SK-N-SH treated with all-trans-retinoic acid at 6 μM for 48 hours (cell line): ENCODE measurements around the gene EXOC1L.

Experiments used
- ARNTL ChIP-seq: fragments of 450-650 bp; formaldehyde crosslinking; IDR thresholded peaks from 2 replicates; pipeline ENCODE4 v1.5.0; 2020; ENCODE audit warnings: low read depth, mild to moderate bottlenecking, moderate library complexity, borderline replicate concordance
- BACH2 ChIP-seq: fragments of 250-450 bp; sonication (Bioruptor Pico); IDR thresholded peaks from 2 replicates; pipeline ENCODE4 v1.9.0; 2021; ENCODE audit warnings: mild to moderate bottlenecking, borderline replicate concordance
- CSDC2 ChIP-seq: fragments of 250-450 bp; sonication (Bioruptor Pico); IDR thresholded peaks from 2 replicates; pipeline ENCODE4 v1.5.0; 2020; ENCODE audit warnings: mild to moderate bottlenecking, moderate library complexity
- ESRRG ChIP-seq: fragments of 250-450 bp; sonication (Bioruptor Pico); IDR thresholded peaks from 2 replicates; pipeline ENCODE4 v1.6.1; 2021; ENCODE audit warnings: mild to moderate bottlenecking
- OSR1 ChIP-seq: fragments of 250-450 bp; sonication (Bioruptor Pico); IDR thresholded peaks from 2 replicates; pipeline ENCODE4 v1.8.0; 2022; ENCODE audit warnings: moderate library complexity, mild to moderate bottlenecking, inconsistent platforms
- PPARA ChIP-seq: fragments of 250-450 bp; sonication (Bioruptor Pico); IDR thresholded peaks from 2 replicates; pipeline ENCODE4 v1.5.0; 2020; ENCODE audit warnings: mild to moderate bottlenecking, borderline replicate concordance
- RARB ChIP-seq: fragments of 250-450 bp; sonication (Bioruptor Pico); IDR thresholded peaks from 2 replicates; pipeline ENCODE4 v1.8.0; 2021; ENCODE audit warnings: mild to moderate bottlenecking, moderate library complexity
- ZC3H10 ChIP-seq: fragments of 250-450 bp; sonication (Bioruptor Pico); IDR thresholded peaks from 2 replicates; pipeline ENCODE4 v1.5.1; 2021; ENCODE audit warnings: mild to moderate bottlenecking, moderate library complexity
- ZFP3 ChIP-seq: fragments of 250-450 bp; sonication (Bioruptor Pico); IDR thresholded peaks from 2 replicates; pipeline ENCODE4 v1.5.0; 2020; ENCODE audit warnings: mild to moderate bottlenecking, moderate library complexity
- ZFP30 ChIP-seq: fragments of 450-650 bp; formaldehyde crosslinking; IDR thresholded peaks from 2 replicates; pipeline ENCODE4 v1.5.0; 2022; ENCODE audit warnings: mild to moderate bottlenecking, moderate library complexity
- ZNF8 ChIP-seq: fragments of 450-650 bp; formaldehyde crosslinking; IDR thresholded peaks from 2 replicates; pipeline ENCODE4 v1.5.0; 2020; ENCODE audit warnings: mild to moderate bottlenecking, moderate library complexity
- TF ChIP-seq, protein P1 (sequence below): fragments of 250-450 bp; sonication (Bioruptor Pico); IDR thresholded peaks from 2 replicates; pipeline ENCODE4 v1.5.0; 2020; ENCODE audit warnings: mild to moderate bottlenecking, moderate library complexity
- TF ChIP-seq, protein P2 (sequence below): fragments of 250-450 bp; sonication (Bioruptor Pico); IDR thresholded peaks from 2 replicates; pipeline ENCODE4 v1.5.1; 2020; ENCODE audit warnings: low read depth, mild to moderate bottlenecking, moderate library complexity
- TF ChIP-seq, protein P3 (sequence below): fragments of 250-450 bp; sonication (Bioruptor Pico); IDR thresholded peaks from 2 replicates; pipeline ENCODE4 v1.8.0; 2021; ENCODE audit warnings: low read depth, mild to moderate bottlenecking, moderate library complexity, borderline replicate concordance

DNA sequence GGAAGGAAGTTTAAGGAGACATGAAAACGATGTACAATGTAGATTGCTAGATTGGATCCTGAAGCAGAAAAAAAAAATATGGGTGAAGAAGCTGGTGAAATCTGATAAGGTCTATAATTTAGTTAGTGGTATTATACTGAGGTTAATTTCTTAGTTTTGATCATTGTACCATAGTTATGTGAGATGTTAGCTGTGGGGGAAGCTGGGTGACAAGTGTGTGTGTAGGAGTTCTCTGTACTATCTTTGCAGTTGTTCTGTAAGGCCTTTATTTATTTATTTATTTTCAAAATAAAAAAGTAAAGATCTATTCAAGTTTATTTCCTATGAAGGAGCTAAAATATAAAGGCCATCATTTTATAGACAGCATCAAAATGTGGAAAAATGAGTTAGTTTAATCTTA, 21.4 kb downstream of the EXOC1L start:
- TF ChIP-seq ZNF8 (CRISPR knock-in tag) (no peak), ARNTL (CRISPR knock-in tag) (no peak), PPARA (CRISPR knock-in tag) (no peak), OSR1 (CRISPR knock-in tag) (no peak), ZC3H10 (CRISPR knock-in tag) (no peak), ZFP30 (CRISPR knock-in tag) (no peak), ZFP3 (CRISPR knock-in tag) (peak; percentile 61; the same call in 1 of the 2 replicates), RARB (no peak), CSDC2 (CRISPR knock-in tag) (no peak), BACH2 (CRISPR knock-in tag) (no peak), ESRRG (CRISPR knock-in tag) (no peak)
- TF ChIP-seq, protein P1, sequence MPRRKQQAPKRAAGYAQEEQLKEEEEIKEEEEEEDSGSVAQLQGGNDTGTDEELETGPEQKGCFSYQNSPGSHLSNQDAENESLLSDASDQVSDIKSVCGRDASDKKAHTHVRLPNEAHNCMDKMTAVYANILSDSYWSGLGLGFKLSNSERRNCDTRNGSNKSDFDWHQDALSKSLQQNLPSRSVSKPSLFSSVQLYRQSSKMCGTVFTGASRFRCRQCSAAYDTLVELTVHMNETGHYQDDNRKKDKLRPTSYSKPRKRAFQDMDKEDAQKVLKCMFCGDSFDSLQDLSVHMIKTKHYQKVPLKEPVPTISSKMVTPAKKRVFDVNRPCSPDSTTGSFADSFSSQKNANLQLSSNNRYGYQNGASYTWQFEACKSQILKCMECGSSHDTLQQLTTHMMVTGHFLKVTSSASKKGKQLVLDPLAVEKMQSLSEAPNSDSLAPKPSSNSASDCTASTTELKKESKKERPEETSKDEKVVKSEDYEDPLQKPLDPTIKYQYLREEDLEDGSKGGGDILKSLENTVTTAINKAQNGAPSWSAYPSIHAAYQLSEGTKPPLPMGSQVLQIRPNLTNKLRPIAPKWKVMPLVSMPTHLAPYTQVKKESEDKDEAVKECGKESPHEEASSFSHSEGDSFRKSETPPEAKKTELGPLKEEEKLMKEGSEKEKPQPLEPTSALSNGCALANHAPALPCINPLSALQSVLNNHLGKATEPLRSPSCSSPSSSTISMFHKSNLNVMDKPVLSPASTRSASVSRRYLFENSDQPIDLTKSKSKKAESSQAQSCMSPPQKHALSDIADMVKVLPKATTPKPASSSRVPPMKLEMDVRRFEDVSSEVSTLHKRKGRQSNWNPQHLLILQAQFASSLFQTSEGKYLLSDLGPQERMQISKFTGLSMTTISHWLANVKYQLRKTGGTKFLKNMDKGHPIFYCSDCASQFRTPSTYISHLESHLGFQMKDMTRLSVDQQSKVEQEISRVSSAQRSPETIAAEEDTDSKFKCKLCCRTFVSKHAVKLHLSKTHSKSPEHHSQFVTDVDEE = no peak
- TF ChIP-seq, protein P2, sequence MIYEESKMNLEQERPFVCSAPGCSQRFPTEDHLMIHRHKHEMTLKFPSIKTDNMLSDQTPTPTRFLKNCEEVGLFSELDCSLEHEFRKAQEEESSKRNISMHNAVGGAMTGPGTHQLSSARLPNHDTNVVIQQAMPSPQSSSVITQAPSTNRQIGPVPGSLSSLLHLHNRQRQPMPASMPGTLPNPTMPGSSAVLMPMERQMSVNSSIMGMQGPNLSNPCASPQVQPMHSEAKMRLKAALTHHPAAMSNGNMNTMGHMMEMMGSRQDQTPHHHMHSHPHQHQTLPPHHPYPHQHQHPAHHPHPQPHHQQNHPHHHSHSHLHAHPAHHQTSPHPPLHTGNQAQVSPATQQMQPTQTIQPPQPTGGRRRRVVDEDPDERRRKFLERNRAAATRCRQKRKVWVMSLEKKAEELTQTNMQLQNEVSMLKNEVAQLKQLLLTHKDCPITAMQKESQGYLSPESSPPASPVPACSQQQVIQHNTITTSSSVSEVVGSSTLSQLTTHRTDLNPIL (CRISPR knock-in tag) = no peak
- TF ChIP-seq, protein P3, sequence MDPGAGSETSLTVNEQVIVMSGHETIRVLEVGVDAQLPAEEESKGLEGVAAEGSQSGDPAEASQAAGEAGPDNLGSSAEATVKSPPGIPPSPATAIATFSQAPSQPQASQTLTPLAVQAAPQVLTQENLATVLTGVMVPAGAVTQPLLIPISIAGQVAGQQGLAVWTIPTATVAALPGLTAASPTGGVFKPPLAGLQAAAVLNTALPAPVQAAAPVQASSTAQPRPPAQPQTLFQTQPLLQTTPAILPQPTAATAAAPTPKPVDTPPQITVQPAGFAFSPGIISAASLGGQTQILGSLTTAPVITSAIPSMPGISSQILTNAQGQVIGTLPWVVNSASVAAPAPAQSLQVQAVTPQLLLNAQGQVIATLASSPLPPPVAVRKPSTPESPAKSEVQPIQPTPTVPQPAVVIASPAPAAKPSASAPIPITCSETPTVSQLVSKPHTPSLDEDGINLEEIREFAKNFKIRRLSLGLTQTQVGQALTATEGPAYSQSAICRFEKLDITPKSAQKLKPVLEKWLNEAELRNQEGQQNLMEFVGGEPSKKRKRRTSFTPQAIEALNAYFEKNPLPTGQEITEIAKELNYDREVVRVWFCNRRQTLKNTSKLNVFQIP (CRISPR knock-in tag) = no peak
